GM18505 (cell line): ENCODE data around the gene TBCA.
"Not testable (repeated sequence)": the region's sequence is repeated elsewhere in the genome, so short reads cannot be mapped to it uniquely, and the experiment has no call there.

ENCODE experiments used
- ATAC-seq: cut with Tn5 transposase; IDR thresholded peaks from one replicate; pipeline ENCODE4 v1.9.1; 2021; ENCODE audit not compliant: unreplicated experiment
- POLR2A ChIP-seq: IDR thresholded peaks from 4 replicates; pipeline ENCODE4 v1.6.1; 2011; ENCODE audit warnings: borderline replicate concordance; ENCODE audit not compliant: insufficient read depth, insufficient read length; ENCODE audit errors: extremely low read depth

TBCA gene

DNA sequence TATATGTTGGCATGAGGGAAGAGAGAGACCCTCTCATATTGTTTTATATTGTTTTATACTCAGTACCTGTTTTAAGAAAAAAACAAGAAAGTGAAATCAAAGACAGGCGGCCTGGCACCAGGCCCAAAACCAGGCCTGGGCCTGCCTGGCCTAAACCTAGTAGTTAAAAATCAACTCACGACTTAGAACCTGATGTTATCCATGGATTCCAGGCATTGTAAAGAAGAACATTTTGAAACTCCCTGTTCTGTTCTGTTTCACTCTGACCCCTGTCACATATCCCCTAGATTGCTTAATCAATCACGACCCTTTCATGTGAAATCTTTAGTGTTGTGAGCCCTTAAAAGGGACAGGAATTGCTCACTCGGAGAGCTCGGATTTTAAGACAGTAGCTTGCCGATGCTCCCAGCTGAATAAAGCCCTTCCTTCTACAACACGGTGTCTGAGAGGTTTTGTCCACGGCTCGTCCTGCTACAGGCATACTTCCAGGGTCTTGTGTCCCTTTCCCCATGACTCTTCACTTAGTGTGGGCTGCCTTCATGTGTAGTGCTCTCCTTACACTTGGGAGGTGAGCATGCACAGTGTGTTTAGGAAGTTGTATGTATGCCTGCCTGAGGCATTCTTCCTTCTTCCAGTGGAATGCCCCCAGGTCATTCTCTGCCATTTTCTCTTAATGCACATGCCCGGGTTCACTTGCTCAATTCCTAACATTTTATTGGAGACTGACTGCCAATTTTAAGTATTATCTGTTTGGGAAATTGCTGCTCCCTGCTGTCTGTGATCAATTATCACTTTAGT is 17.8 kb downstream of the TBCA start:
- no peak for ATAC-seq
- no peak for TF ChIP-seq POLR2A

DNA sequence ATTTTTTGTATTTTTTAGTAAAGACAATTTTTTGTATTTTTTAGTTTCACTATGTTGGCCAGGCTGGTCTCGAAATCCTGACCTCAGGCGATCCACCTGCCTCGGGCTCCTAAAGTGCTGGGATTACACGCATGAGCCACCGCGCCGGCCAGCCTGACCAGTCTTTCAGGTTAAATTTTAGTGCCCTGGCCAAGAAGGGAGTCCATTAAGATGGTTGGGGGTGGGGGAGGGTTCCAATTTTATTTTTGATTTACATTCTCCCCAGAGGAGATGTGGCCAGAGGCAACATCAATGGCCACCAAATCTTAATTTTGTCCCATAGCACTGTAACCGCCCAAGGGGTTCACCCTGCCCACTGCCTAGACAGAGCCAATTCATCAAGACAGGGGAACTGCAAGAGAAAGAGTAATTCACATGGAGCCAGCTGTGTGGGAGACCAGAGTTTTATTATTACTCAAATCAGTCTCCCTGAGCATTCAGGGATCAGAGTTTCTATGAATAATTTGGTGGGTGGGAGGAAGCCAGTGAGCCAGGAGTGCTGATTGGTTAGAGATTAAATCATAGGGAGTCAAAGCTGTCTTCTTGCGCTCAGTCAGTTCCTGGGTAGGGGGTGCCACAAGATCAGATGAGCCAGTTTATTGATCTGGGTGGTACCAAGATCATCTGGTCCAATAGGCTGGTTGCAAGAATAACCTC is 24.7 kb downstream of the TBCA start:
- TF ChIP-seq POLR2A = no peak
- no peak for ATAC-seq

DNA sequence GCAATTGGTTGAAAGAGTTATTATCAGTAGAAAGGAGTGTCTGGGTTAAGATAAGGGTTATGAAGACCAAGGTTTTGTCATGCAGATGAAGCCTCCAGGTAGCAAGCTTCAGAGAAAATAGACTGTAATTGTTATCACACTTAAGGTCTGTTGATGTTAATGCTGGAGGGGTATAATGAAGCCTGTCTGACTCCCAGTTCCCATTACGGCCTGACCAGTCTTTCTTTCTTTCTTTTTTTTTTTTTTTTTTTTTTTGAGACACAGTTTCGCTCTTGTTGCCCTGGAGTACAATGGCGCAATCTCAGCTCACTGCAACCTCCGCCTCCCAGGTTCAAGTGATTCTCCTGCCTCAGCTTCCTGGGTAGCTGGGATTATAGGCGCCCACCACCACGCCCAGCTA is 25.2 kb downstream of the TBCA start:
- ATAC-seq = not testable (repeated sequence)

DNA sequence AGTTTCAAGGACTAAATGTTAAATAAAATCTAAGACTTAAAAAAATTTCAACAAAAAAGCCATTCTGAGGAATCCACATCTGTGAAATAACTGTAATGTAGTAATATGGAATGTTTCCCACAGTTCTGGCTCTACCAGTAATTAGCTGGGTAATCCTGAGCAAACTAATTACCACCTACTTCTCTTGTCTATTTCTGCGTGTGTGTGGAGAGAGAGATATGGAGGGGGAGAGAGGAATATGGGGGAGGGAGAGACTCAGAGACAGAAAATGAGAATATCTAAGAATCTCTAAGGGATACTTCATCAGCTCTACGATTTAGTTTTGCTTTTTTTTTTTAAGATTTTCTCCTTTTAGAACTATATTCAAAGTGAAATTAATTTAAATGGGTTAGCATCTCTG is 28.0 kb downstream of the TBCA start:
- no peak for TF ChIP-seq POLR2A
- ATAC-seq = no peak

DNA sequence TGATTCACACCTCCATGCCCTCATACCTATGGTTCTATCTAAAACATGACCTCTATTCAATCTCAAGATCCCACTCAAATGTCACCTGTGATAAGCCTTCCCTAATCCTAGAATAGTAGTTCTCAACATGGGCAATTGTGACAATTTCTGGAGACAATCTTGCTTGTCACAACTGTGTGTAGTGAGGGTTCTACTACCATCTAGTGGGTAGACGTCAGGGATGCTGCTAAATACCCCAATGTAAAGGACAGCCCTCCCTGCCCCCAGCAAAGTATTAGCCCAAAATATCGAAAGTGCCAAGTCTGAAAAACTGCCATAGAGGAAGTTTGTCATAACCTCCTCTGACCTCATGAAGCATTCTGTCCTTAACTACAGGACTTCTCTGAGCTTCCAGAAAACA is 32.0 kb downstream of the TBCA start:
- TF ChIP-seq POLR2A = no peak
- no peak for ATAC-seq

DNA sequence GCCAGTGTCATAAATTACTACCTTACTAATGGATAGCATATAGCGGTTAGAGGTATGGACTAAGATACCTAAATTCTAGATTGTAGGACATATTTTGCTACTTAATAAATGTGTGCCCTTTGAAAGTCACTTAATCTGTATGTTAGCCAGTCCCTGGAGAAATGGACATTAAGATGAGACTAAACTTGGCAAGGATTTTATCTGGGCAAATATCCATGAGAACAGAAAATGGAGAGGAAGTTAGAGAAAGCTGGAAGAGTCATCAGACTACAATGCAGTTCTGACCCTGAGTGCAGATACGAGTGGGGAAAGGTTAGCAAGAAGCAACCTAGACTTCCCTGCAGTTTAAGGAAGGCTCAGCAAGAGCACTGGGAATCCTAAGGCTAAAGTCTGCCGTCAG is 33.0 kb downstream of the TBCA start:
- TF ChIP-seq POLR2A = no peak
- ATAC-seq = no peak

DNA sequence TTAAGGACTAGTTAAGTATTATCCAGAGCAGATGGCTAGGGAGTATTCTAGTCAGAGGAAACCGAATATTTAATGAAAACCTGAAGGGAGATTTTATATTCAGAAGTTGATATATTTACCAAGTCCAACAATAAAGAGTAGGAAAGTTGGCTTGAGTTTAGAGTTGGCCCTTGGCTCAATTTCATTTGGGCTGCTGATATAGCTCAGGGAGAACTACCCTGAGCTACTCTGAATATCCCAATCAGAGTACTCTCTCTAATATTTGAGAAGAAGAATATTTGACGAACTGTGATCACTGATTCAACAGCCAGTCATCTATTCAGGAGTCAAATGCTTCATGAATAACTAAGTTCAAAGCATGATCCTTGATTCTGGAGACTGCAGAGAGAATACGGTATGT is 34.5 kb downstream of the TBCA start:
- TF ChIP-seq POLR2A = no peak
- ATAC-seq = no peak

DNA sequence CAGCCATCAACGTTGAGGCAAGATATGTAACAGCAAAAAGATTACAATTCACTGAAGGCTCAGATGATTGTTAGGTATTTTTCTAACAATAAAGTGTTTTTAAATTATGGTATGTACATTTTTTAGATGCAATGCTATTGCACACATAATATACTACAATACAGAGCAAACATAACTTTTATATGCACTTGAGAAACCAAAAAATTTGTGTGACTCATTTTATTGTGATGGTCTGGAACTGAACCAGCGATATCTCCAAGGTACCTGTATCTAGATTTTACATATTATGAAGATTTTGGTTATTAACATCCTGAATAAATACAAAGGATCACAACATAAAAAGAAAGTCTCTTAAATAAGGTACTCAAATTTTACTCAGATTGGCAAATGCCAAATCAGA is 41.3 kb downstream of the TBCA start:
- TF ChIP-seq POLR2A = no peak
- no peak for ATAC-seq

DNA sequence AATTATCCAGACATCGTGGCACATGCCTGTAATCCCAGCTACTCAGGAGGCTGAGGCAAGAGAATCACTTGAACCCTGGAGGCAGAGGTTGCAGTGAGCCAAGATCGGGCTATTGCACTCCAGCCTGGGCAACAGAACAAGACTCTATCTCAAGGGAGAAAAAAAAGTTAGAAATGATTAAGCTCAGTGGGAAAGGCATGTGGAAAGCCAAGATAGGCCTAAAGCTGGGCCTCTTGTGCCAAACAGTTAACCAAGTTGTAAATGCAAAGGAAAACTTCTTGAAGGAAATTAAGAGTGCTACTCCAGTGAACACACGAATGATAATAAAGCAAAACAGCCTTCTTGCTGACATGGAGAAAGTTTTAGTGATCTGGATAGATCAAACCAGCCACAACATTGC is 43.0 kb downstream of the TBCA start:
- no peak for TF ChIP-seq POLR2A
- ATAC-seq = no peak

DNA sequence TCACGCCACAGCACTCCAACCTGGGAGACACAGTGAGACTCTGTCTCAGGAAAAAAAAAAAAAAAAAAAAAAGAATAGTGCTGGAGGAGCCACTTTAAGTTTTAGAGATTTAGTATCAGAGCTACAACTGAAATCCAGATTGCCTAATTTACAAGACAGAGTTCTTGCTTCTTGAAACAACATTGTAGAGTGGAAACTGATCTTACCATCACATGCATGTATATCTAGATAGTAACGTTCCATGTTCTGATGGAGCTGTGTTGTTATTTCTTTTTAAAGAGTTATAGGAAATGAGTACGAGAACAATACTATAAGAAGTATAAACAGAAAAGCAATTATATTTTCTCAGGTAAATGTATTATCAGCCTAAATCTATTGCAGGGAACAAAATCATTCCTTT is 48.9 kb downstream of the TBCA start:
- no peak for TF ChIP-seq POLR2A
- ATAC-seq = no peak

DNA sequence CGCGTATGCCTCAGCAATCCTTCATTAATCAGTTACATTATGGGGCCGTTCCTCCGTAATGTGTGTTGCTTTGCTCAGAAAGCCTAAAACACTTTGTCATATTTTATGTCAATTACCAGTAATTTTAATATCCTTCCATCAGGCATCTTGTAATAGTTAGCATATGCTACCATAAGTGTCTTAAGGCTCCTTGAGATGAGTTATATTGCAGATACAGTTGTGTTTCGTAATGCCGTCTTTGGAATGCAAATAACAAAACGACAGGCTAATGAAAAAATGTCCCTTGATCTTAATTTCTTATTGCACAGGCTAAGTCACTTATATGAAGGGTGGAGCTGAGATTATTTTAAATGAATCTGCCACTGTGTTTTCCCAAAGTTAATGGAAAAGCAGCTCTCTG is 50.5 kb downstream of the TBCA start:
- no peak for ATAC-seq
- no peak for TF ChIP-seq POLR2A

DNA sequence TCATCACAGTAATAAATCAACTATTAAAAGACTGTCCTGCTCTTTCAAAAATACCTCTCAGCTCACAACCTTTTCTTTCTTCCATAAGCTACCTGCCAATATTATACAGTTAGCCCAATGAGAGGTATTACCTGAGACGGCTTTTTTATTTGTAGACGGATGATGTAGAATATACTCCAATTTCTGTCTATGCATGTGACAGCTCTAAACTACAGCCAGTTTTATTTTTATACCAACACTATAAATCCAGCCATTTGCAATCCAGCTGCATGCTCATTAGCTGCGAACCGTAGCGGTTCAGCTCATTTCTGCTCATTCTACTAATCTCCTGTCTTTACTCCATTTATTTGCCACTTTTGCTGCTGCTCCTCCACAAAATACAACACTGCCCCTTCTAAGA is 51.2 kb downstream of the TBCA start:
- ATAC-seq = no peak
- no peak for TF ChIP-seq POLR2A

DNA sequence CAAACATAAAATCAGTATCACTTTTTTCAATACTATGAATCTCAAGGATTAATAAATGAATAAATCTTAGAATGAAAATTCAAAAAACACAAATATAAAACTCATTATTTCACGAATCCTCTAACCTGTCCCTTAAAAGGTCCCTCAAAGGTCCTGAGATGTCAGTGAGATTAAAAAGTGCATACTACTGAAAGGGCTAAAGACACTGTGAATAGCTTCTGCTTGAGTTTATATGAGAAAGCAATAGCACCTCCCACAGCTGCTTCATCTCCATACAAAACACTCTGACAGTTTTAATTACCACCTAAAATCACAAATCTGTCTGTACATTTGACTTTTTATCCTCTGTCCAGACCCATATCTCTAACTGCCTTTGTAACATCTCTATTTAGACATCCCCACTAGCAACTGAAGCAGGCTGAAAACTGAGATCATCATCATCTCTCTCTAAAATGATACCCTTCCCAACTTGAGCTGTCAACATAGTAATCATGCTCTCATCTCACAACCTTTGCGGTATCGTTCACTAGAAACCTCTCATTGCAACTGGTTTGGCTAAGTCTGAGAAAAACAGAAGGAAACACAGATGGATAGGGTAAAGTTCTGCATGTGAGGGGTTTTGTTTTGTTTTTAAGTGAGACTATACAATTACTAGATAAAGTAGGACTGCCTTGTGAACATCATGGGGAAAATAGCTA is 56.3 kb downstream of the TBCA start:
- no peak for ATAC-seq

More for the DNA sequence above, 56.3 kb downstream of the TBCA start:
- TF ChIP-seq POLR2A = no peak
